HepG2 (cell line): Measurements from ENCODE around the gene RCOR1. TPM values are rescaled to one million over a fixed set of nuclear protein-coding genes. Genes with fewer than 3 reads are reported as not detected.

ENCODE experiments used
- ATAC-seq: fragments of 200-7000 bp; cut with Tn5 transposase; 3 replicates; pipeline ENCODE4 v1.9.1; 2020; ENCODE audit warnings: mild to moderate bottlenecking, moderate library complexity
- BruUV-seq: library from RNA; stranded (reverse); fragments of 400-500 nt; replicated peaks from 2 replicates; lab custom pipeline; 2021; lab: Mats Ljungman, UMichigan
- CTCF ChIA-PET: fragments of 300-600 bp; formaldehyde crosslinking; extraction: SDS; loops from one replicate; lab custom pipeline; 2021; ENCODE audit warnings: low total read pairs, inconsistent platforms, low intra/inter-chr PET ratio; lab: Yijun Ruan, JAX
- POLR2A ChIA-PET: fragments of 350-600 bp; sonication (Branson Sonifier 250); formaldehyde crosslinking; loops from one replicate; lab custom pipeline; 2020; ENCODE audit warnings: antibody characterized with exemption, inconsistent platforms; lab: Yijun Ruan, JAX
- DNase-seq: peaks from one replicate; pipeline ENCODE4 v3.0.0-alpha.2; 2015; ENCODE audit warnings: low spot score
- FAIRE-seq: peaks from 3 replicates; lab custom pipeline; 2011; peaks lifted over from hg19 to GRCh38; lab: Jason Lieb, UNC
- H2AFZ ChIP-seq: one replicate; pipeline ENCODE4 v1.6.1; 2011; ENCODE audit warnings: low read length, inconsistent platforms
- H3K27ac ChIP-seq: fragments of 300-600 bp; 3 replicates; pipeline ENCODE4 v1.8.0; 2011; ENCODE audit warnings: mixed run types, mild to moderate bottlenecking, mixed read lengths, low read length, inconsistent platforms; ENCODE audit not compliant: insufficient read depth; ENCODE audit errors: extremely low read length
- H3K27me3 ChIP-seq, 2 experiments: fragments of 200-600 bp in 1 of 2; 2 replicates in 1 of 2; 3 replicates in 1 of 2; pipeline versions ENCODE4 v1.6.0 to v1.8.0; 2011; ENCODE audit warnings: low read length in 2 of 2, mild to moderate bottlenecking in 2 of 2, moderate library complexity in 2 of 2, inconsistent platforms in 1 of 2; ENCODE audit not compliant: insufficient read depth in 2 of 2, control insufficient read depth in 1 of 2
- H3K36me3 ChIP-seq, 2 experiments: fragments of 200-600 bp in 1 of 2; replicated peaks in 1 of 2; 2 replicates in 1 of 2; 3 replicates in 1 of 2; pipeline versions ENCODE4 v1.5.1 to v1.8.0; 2011; ENCODE audit warnings: low read length in 2 of 2, inconsistent platforms in 1 of 2; ENCODE audit not compliant: insufficient read depth in 2 of 2, control insufficient read depth in 1 of 2
- H3K4me1 ChIP-seq: 2 replicates; pipeline ENCODE4 v1.5.1; 2012; ENCODE audit warnings: low read length, inconsistent platforms; ENCODE audit not compliant: insufficient read depth
- H3K4me2 ChIP-seq: 2 replicates; pipeline ENCODE4 v1.6.0; 2011; ENCODE audit warnings: low read depth, low read length, inconsistent platforms
- H3K4me3 ChIP-seq, 3 experiments: fragments of 200-600 bp in 1 of 3; sonication (generic), shearing (Covaris generic) in 1 of 3; replicated peaks in 1 of 3; 2 replicates each; pipeline ENCODE4 v1.5.1; 2011 to 2016; ENCODE audit warnings: low read length in 3 of 3, inconsistent platforms in 2 of 3, low read depth in 2 of 3, mild to moderate bottlenecking in 2 of 3, control low read depth in 1 of 3, mixed read lengths in 1 of 3; ENCODE audit not compliant: insufficient read depth in 1 of 3
- H3K79me2 ChIP-seq: one replicate; pipeline ENCODE4 v1.6.1; 2011; ENCODE audit warnings: low read length, inconsistent platforms; ENCODE audit not compliant: insufficient read depth
- H3K9ac ChIP-seq: 2 replicates; pipeline ENCODE4 v1.6.0; 2011; ENCODE audit warnings: mild to moderate bottlenecking, low read depth, low read length, inconsistent platforms; ENCODE audit not compliant: insufficient read depth
- H3K9me3 ChIP-seq: 2 replicates; pipeline ENCODE4 v1.5.1; 2012; ENCODE audit warnings: mild to moderate bottlenecking, low read length
- H4K20me1 ChIP-seq: 2 replicates; pipeline ENCODE4 v1.6.0; 2011; ENCODE audit warnings: inconsistent platforms, mild to moderate bottlenecking, low read length, moderate library complexity; ENCODE audit not compliant: insufficient read depth
- ATF7 ChIP-seq, 2 experiments: fragments of 450-650 bp in 1 of 2; sonication (generic) in 1 of 2; formaldehyde crosslinking in 1 of 2; IDR thresholded peaks; 2 replicates each; pipeline versions ENCODE4 v1.4.0 to v1.6.1; 2016 to 2020; ENCODE audit warnings: antibody characterized with exemption in 1 of 2, mild to moderate bottlenecking in 1 of 2, missing genetic modification reagents in 1 of 2
- CBX5 ChIP-seq: sonication (generic); formaldehyde crosslinking; IDR thresholded peaks from 2 replicates; pipeline ENCODE4 v1.4.0; 2020; ENCODE audit warnings: missing genetic modification reagents, borderline replicate concordance
- FOXJ3 ChIP-seq: sonication (generic); formaldehyde crosslinking; IDR thresholded peaks from 2 replicates; pipeline ENCODE4 v1.4.0; 2020; ENCODE audit warnings: missing genetic modification reagents, mild to moderate bottlenecking, borderline replicate concordance
- JDP2 ChIP-seq: sonication (generic); formaldehyde crosslinking; IDR thresholded peaks from 2 replicates; pipeline ENCODE4 v1.8.1; 2022; ENCODE audit warnings: missing genetic modification reagents, borderline replicate concordance
- KLF13 ChIP-seq: sonication (generic); formaldehyde crosslinking; IDR thresholded peaks from 2 replicates; pipeline ENCODE4 v1.4.0; 2020; ENCODE audit warnings: mild to moderate bottlenecking, missing genetic modification reagents
- MIXL1 ChIP-seq: IDR thresholded peaks from 2 replicates; pipeline ENCODE4 v1.6.1; 2016
- MYNN ChIP-seq: sonication (generic); formaldehyde crosslinking; IDR thresholded peaks from 2 replicates; pipeline ENCODE4 v1.4.0; 2020; ENCODE audit warnings: mild to moderate bottlenecking, low read depth, missing genetic modification reagents
- PHB2 ChIP-seq: fragments of 450-650 bp; IDR thresholded peaks from 2 replicates; pipeline ENCODE4 v1.6.1; 2018; ENCODE audit not compliant: partially characterized antibody
- ZNF343 ChIP-seq: sonication (generic); formaldehyde crosslinking; IDR thresholded peaks from 2 replicates; pipeline ENCODE4 v1.4.0; 2020; ENCODE audit warnings: mild to moderate bottlenecking, missing genetic modification reagents
- ZNF674 ChIP-seq: sonication (generic); formaldehyde crosslinking; IDR thresholded peaks from 2 replicates; pipeline ENCODE4 v1.5.0; 2020; ENCODE audit warnings: low read depth, mild to moderate bottlenecking, missing genetic modification reagents
- WGBS: methylation state at CpG from one replicate; pipeline ENCODE4 v1.1.6; 2017; ENCODE audit warnings: low lambda C conversion rate; 5-methylcytosine and 5-hydroxymethylcytosine counted together
- in situ Hi-C: cut with HindIII; loops from 2 replicates; pipeline ENCODE4 v1.10.0; 2017; ENCODE audit warnings: low pct_unique_long_range_greater_than_20kb; ENCODE audit not compliant: extremely low pct_ligation_motif_present
- intact Hi-C: fragments of 100-400 bp; cut with micrococcal nuclease; formaldehyde crosslinking; loops from one replicate; pipeline ENCODE4 v1.10.0; 2022; ENCODE audit not compliant: unreplicated experiment
- polyA plus RNA-seq, 8 experiments: library from polyadenylated mRNA; depleted of rRNA in 3 of 8; stranded (reverse) in 7 of 8; unstranded in 1 of 8; fragments of >200 nt; fragmentation: Illumina TruSeq in 4 of 8; extraction: Trizol in 4 of 8; gene quantifications; 2 replicates each; pipeline versions ENCODE4 v1.2.1 to v1.2.3, GENCODE V29; 2011 to 2016; ENCODE audit warnings: low read depth in 4 of 8, missing spikeins in 1 of 8, mixed read lengths in 1 of 8; ENCODE audit not compliant: insufficient read depth in 1 of 8
- total RNA-seq, 5 experiments: library from RNA; depleted of rRNA; stranded (reverse); fragments of >200 nt; fragmentation: Illumina TruSeq; extraction: Trizol; gene quantifications; 2 replicates each; pipeline ENCODE4 v1.2.3, GENCODE V29; 2016; ENCODE audit warnings: low read depth in 1 of 5
- TF ChIP-seq, protein P1 (sequence below): sonication (generic); formaldehyde crosslinking; IDR thresholded peaks from 2 replicates; pipeline ENCODE4 v1.9.0; 2021; ENCODE audit warnings: missing genetic modification reagents, mild to moderate bottlenecking, borderline replicate concordance
- TF ChIP-seq, protein P2 (sequence below): sonication (generic); formaldehyde crosslinking; IDR thresholded peaks from 2 replicates; pipeline ENCODE4 v1.4.0; 2020; ENCODE audit warnings: missing genetic modification reagents
- TF ChIP-seq, protein P3 (sequence below), 2 experiments: sonication (generic) in 1 of 2; formaldehyde crosslinking in 1 of 2; IDR thresholded peaks; 2 replicates each; pipeline versions ENCODE4 v1.5.1 to v1.6.1; 2011 to 2020; ENCODE audit warnings: borderline replicate concordance in 1 of 2, low read depth in 1 of 2, low read length in 1 of 2, mild to moderate bottlenecking in 1 of 2, missing genetic modification reagents in 1 of 2, moderate library complexity in 1 of 2

RCOR1 gene
- total and polyA plus RNA-seq, 2 of the 13 experiments (the other 11 are each of a cell fraction or from before 2014, with no cell fraction given) = 10.2 to 11.1 TPM

DNA sequence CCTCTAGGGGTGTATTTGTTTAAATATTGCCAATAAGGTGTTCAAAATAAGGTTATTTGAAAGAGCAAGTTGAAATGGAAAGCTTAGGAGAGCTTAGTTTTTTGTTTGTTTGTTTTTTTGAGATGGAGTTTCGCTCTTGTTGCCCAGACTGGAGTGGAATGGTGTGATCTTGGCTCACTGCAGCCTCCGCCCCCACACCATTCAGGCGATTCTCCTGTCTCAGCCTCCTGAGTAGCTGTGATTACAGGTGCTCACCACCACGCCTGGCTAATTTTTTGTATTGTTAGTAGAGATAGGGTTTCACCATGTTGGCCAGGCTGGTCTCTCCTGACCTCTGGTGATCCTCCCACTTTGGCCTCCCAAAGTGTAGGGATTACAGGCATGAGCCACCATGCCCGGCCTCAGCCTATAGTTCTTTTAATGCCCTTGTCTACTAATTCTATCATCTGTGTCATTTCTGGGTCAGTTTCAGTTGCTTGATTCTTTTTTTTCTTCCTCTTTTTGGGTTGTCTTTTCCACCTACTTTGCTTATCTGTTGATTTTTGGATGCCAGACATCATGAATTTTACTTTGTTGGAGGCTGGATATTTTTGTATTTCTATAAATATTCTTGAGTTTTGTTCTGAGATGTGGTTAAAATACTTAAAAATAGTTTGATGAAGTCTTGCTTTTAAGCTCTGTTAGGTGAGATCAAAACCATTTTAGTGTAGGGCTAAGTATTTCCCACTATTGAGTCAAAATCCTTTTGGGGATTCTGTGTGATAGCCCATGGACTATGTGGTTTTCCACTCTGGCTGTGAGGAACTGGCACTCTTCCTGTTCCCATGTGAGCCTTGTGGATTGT lies 18.7 kb downstream of the RCOR1 start:
- H3K9me3 ChIP-seq = no peaks in the 10 kb centered on the region
- ATAC-seq (no peak), FAIRE-seq (no peak), DNase-seq (no peak)
- H3K9ac ChIP-seq = no peak overlapping the region
- BruUV-seq = TSS peak; percentile 32
- H3K36me3 ChIP-seq = peaks cover 1 to 15% of the 10 kb centered on the region in 2 experiments; a peak in 3 of 5 replicates
- WGBS = 79% methylated on average over 5 of the region's 5 CpGs
- H3K4me1 ChIP-seq = peaks cover under 1% of the 10 kb centered on the region; the same call in 1 of the 2 replicates
- POLR2A ChIA-PET = no interaction called here
- CTCF ChIA-PET = no interaction called here
- in situ Hi-C loops = no loop called here
- no peak overlapping the region for H3K4me2 ChIP-seq
- peaks cover 13% of the 10 kb centered on the region; the same call in 1 of the 2 replicates for H4K20me1 ChIP-seq
- intact Hi-C loops = no loop called here
- TF ChIP-seq ZNF343 (CRISPR knock-in tag) = no peak
- TF ChIP-seq, protein P1, sequence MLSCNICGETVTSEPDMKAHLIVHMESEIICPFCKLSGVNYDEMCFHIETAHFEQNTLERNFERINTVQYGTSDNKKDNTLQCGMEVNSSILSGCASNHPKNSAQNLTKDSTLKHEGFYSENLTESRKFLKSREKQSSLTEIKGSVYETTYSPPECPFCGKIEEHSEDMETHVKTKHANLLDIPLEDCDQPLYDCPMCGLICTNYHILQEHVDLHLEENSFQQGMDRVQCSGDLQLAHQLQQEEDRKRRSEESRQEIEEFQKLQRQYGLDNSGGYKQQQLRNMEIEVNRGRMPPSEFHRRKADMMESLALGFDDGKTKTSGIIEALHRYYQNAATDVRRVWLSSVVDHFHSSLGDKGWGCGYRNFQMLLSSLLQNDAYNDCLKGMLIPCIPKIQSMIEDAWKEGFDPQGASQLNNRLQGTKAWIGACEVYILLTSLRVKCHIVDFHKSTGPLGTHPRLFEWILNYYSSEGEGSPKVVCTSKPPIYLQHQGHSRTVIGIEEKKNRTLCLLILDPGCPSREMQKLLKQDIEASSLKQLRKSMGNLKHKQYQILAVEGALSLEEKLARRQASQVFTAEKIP = no peak
- no peak for TF ChIP-seq ZNF674
- no peak for TF ChIP-seq MIXL1 (CRISPR knock-in tag)
- no peak for TF ChIP-seq FOXJ3 (CRISPR knock-in tag)
- TF ChIP-seq MYNN (CRISPR knock-in tag) = no peak
- TF ChIP-seq ATF7 (IDR thresholded peaks at IDR 0.05) = no peak
- TF ChIP-seq ATF7 (CRISPR knock-in tag; IDR thresholded peaks at IDR 0.05) = no peak
- TF ChIP-seq KLF13 = no peak
- TF ChIP-seq, protein P2, sequence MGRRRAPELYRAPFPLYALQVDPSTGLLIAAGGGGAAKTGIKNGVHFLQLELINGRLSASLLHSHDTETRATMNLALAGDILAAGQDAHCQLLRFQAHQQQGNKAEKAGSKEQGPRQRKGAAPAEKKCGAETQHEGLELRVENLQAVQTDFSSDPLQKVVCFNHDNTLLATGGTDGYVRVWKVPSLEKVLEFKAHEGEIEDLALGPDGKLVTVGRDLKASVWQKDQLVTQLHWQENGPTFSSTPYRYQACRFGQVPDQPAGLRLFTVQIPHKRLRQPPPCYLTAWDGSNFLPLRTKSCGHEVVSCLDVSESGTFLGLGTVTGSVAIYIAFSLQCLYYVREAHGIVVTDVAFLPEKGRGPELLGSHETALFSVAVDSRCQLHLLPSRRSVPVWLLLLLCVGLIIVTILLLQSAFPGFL (CRISPR knock-in tag) = no peak
- TF ChIP-seq, protein P3, sequence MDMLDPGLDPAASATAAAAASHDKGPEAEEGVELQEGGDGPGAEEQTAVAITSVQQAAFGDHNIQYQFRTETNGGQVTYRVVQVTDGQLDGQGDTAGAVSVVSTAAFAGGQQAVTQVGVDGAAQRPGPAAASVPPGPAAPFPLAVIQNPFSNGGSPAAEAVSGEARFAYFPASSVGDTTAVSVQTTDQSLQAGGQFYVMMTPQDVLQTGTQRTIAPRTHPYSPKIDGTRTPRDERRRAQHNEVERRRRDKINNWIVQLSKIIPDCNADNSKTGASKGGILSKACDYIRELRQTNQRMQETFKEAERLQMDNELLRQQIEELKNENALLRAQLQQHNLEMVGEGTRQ (IDR thresholded peaks at IDR 0.05; ENCODE audit: low read depth, low read length) = no peak
- TF ChIP-seq, protein P3 (CRISPR knock-in tag; IDR thresholded peaks at IDR 0.05; ENCODE audit: borderline replicate concordance) = no peak
- no peak for TF ChIP-seq CBX5 (CRISPR knock-in tag)
- no peak for TF ChIP-seq PHB2
- TF ChIP-seq JDP2 (CRISPR knock-in tag) = no peak
- no peak overlapping the region for H3K4me3 ChIP-seq
- H3K79me2 ChIP-seq = peaks cover 88% of the 10 kb centered on the region
- H3K27ac ChIP-seq = no peak overlapping the region
- H2AFZ ChIP-seq = no peak overlapping the region
- H3K27me3 ChIP-seq = no peaks in the 10 kb centered on the region
